ENCODE measurements around the gene LCLAT1. TPM values are rescaled to one million over a fixed set of nuclear protein-coding genes. Genes with fewer than 3 reads are reported as not detected.

Gene LCLAT1
- polyA plus RNA-seq, 1 of the 3 experiments (the other 2 are of a cell fraction): 6.9 TPM

DNA sequence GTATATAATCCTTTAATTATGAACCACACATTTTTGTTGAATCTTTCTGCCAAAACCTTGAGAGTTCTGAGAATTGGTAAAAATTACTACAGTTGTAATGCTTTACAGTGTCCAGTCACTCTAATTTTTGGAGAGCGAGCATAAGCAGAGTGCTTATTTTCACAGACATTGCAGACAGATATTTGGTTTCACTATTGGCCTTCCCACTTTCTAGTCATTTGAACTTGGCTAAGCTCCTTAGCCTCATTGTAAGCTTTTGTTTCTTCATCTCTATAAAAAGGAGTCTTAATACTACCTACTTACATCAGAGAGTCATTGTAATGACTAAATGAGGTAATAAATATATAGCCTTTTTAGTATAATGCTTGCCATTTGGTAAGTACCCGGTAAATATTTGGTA is 80.4 kb downstream of the LCLAT1 start:
- no peak for TF ChIP-seq POLR2AphosphoS5 (IDR thresholded peaks at IDR 0.05; ENCODE audit: low read depth, low read length)
- TF ChIP-seq, protein P1, sequence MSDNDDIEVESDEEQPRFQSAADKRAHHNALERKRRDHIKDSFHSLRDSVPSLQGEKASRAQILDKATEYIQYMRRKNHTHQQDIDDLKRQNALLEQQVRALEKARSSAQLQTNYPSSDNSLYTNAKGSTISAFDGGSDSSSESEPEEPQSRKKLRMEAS (IDR thresholded peaks at IDR 0.05; ENCODE audit: low read depth): no peak
- no peak for TF ChIP-seq RAD21 (IDR thresholded peaks at IDR 0.05; ENCODE audit: low read length)
- no peak for TF ChIP-seq RXRA (IDR thresholded peaks at IDR 0.05; ENCODE audit: borderline replicate concordance, low read depth)
- no peak for TF ChIP-seq YY1 (IDR thresholded peaks at IDR 0.05; ENCODE audit: low read depth)
- no peak for TF ChIP-seq EZH2phosphoT487 (IDR thresholded peaks at IDR 0.05; ENCODE audit: borderline replicate concordance, low read depth)
- TF ChIP-seq SMC3 (IDR thresholded peaks at IDR 0.05; ENCODE audit: low read depth, low read length): no peak
- no peaks in the 10 kb centered on the region for H3K27me3 ChIP-seq (ENCODE audit: insufficient read depth)
- 95% methylated on average over 2 of the region's 2 CpGs for WGBS (ENCODE audit: low lambda C conversion rate)
- H2AFZ ChIP-seq (ENCODE audit: low read depth): no peak overlapping the region
- CTCF ChIA-PET: no interaction called here
- no peak overlapping the region for H3K27ac ChIP-seq (ENCODE audit: low read depth in 2 of 2, low read length in 1 of 2)
- POLR2A ChIA-PET: no interaction called here
- no peaks in the 10 kb centered on the region for H4K20me1 ChIP-seq (ENCODE audit: insufficient read depth)
- peaks cover 7 to 10% of the 10 kb centered on the region in 2 experiments for H3K36me3 ChIP-seq (replicated peaks in 1 of 2; ENCODE audit: control insufficient read depth in 1 of 2, insufficient read depth in 2 of 2, low read length in 1 of 2)
- no peaks in the 10 kb centered on the region for H3K9me3 ChIP-seq
- no peaks in the 10 kb centered on the region; a peak in 1 of 4 replicates for H3K4me1 ChIP-seq (ENCODE audit: control insufficient read depth in 1 of 2, insufficient read depth in 2 of 2, low read depth in 1 of 2, low read length in 1 of 2)
- no peak for DNase-seq
- no peaks in the 10 kb centered on the region; the same call in 1 of the 2 replicates for H3K9me2 ChIP-seq
- H3K4me2 ChIP-seq: no peak overlapping the region
- no peaks in the 10 kb centered on the region for H3F3A ChIP-seq (replicated peaks; ENCODE audit: insufficient read depth)
- no peak overlapping the region for H3K4me3 ChIP-seq (ENCODE audit: low read depth in 2 of 2, low read length in 1 of 2)
- H3K79me2 ChIP-seq (ENCODE audit: insufficient read depth): no peaks in the 10 kb centered on the region
- H3K9ac ChIP-seq: no peak overlapping the region

DNA sequence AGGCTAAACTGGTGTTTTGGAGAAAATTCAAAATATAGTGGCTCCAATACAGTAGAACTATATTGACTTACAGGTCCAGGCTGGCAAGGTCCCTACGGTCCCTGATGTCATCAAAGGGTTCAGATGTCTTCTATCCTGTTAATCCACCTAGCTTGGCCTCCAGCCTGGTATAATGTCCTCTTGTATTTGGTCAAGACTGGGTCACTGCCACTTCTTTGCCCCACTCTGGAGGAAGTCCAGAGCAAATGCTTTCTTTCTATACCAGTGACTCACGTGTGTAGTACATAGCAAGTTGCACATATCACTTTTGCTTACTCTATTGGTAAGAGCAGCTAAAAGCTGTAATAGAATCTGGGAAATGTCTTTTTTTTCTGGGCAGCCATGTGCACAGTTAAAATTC is 80.8 kb downstream of the LCLAT1 start:
- Histone ChIP-seq H3F3A (replicated peaks; ENCODE audit: insufficient read depth) (no peaks in the 10 kb centered on the region), H3K36me3 (replicated peaks in 1 of 2; ENCODE audit: control insufficient read depth in 1 of 2, insufficient read depth in 2 of 2, low read length in 1 of 2) (peaks cover 10 to 14% of the 10 kb centered on the region in 2 experiments), H3K79me2 (ENCODE audit: insufficient read depth) (no peaks in the 10 kb centered on the region), H3K9me3 (no peaks in the 10 kb centered on the region), H2AFZ (ENCODE audit: low read depth) (no peak overlapping the region), H3K4me3 (ENCODE audit: low read depth in 2 of 2, low read length in 1 of 2) (no peak overlapping the region), H3K9me2 (no peaks in the 10 kb centered on the region; the same call in 1 of the 2 replicates), H3K4me1 (ENCODE audit: control insufficient read depth in 1 of 2, insufficient read depth in 2 of 2, low read depth in 1 of 2, low read length in 1 of 2) (no peaks in the 10 kb centered on the region), H3K27ac (ENCODE audit: low read depth in 2 of 2, low read length in 1 of 2) (no peak overlapping the region), H4K20me1 (ENCODE audit: insufficient read depth) (no peaks in the 10 kb centered on the region), H3K27me3 (ENCODE audit: insufficient read depth) (no peaks in the 10 kb centered on the region), H3K4me2 (no peak overlapping the region), H3K9ac (no peak overlapping the region)
- TF ChIP-seq USF1 (IDR thresholded peaks at IDR 0.05; ENCODE audit: borderline replicate concordance, low read depth) (no peak), EZH2phosphoT487 (IDR thresholded peaks at IDR 0.05; ENCODE audit: borderline replicate concordance, low read depth) (no peak), RCOR1 (IDR thresholded peaks at IDR 0.05; ENCODE audit: low read length) (no peak), CHD2 (IDR thresholded peaks at IDR 0.05; ENCODE audit: low read length, partially characterized antibody) (no peak), RFX5 (IDR thresholded peaks at IDR 0.05; ENCODE audit: low read length) (no peak), REST (IDR thresholded peaks at IDR 0.05; ENCODE audit: low read depth, low read length) (no peak), TCF12 (IDR thresholded peaks at IDR 0.05) (no peak), SIN3A (IDR thresholded peaks at IDR 0.05; ENCODE audit: borderline replicate concordance, low read depth, low read length) (no peak), YY1 (IDR thresholded peaks at IDR 0.05; ENCODE audit: low read depth) (no peak), FOXM1 (IDR thresholded peaks at IDR 0.05; ENCODE audit: low read depth) (no peak), NRF1 (IDR thresholded peaks at IDR 0.05; ENCODE audit: low read depth, low read length) (no peak), EP300 (IDR thresholded peaks at IDR 0.05; ENCODE audit: borderline replicate concordance in 1 of 2, low read depth in 1 of 2, low read length in 1 of 2) (no peak)
- DNase-seq: no peak
- CTCF ChIA-PET: interaction anchor here (0.7 to 1.5 kb wide), 2 partner anchors 11 to 232 kb away, joined by 3 to 5 read pairs; no protein-coding TSS in a partner anchor
- POLR2A ChIA-PET: no interaction called here
- 88% methylated on average over 2 of the region's 2 CpGs for WGBS (ENCODE audit: low lambda C conversion rate)
